OCI-LY7 (cell line): Measurements from ENCODE around the gene C16orf92.

Experiments
- CTCF ChIP-seq: fragments of 200-600 bp; sonication (generic); conservative IDR thresholded peaks from 2 replicates; pipeline ENCODE4 v1.5.1; 2014; ENCODE audit warnings: mild to moderate bottlenecking, antibody characterized with exemption, low read length, moderate library complexity, mixed read lengths
- EZH2phosphoT487 ChIP-seq: fragments of 200-600 bp; sonication (generic); IDR thresholded peaks from 2 replicates; pipeline ENCODE4 v1.6.1; 2018; ENCODE audit warnings: low read depth, borderline replicate concordance, mild to moderate bottlenecking, mixed run types, antibody characterized with exemption, low read length, moderate library complexity, mixed read lengths

GRCh38 chr16:30023586-30023985, 588 bp downstream of the C16orf92 start:
- TF ChIP-seq CTCF (no peak), EZH2phosphoT487 (no peak)
